Adrenal gland (tissue), 12 donors: Measurements from ENCODE around the gene CALML4. TPM values are rescaled to one million over a fixed set of nuclear protein-coding genes. Genes with fewer than 3 reads are reported as not detected.
A peak's percentile ranks its signal among the peaks of the same experiment; 100 is the strongest.

Source experiments
- DNase-seq, 7 donors: peaks; one replicate each; pipeline ENCODE4 v3.0.0-alpha.2; 2019 to 2020
- H3K27ac ChIP-seq, 5 donors: fragments of 200-600 bp; sonication (generic) in 4 of 5; 1 replicate in 3 of 5; 2 replicates in 2 of 5; pipeline versions ENCODE4 v1.5.1 to v1.8.0; 2016 to 2020; ENCODE audit warnings: mild to moderate bottlenecking in 1 of 5
- H3K27me3 ChIP-seq: fragments of 200-600 bp; 2 replicates; pipeline ENCODE4 v1.8.0; 2021
- H3K36me3 ChIP-seq, 2 donors: fragments of 200-600 bp; replicated peaks in 1 of 2; 1 replicate in 1 of 2; 2 replicates in 1 of 2; pipeline versions ENCODE4 v1.5.1 to v1.8.0; 2018 to 2022
- H3K4me1 ChIP-seq, 2 donors: fragments of 200-600 bp; replicated peaks in 1 of 2; 1 replicate in 1 of 2; 2 replicates in 1 of 2; pipeline versions ENCODE4 v1.5.1 to v1.8.0; 2018 to 2021
- H3K4me3 ChIP-seq, 4 donors: fragments of 200-600 bp; sonication (generic) in 3 of 4; one replicate each; pipeline ENCODE4 v1.5.1; 2016 to 2018
- H3K9me3 ChIP-seq, 3 donors: fragments of 200-600 bp; sonication (generic) in 1 of 3; replicated peaks in 1 of 3; 1 replicate in 2 of 3; 2 replicates in 1 of 3; pipeline versions ENCODE4 v1.5.1 to v1.8.0; 2016 to 2021
- CTCF ChIP-seq, 6 experiments: fragments of 450-650 bp in 4 of 6; fragments of 200-600 bp in 2 of 6; sonication (generic) in 1 of 6; IDR thresholded peaks; 1 replicate in 5 of 6; 2 replicates in 1 of 6; pipeline versions ENCODE4 v1.5.1 to v1.8.0; 2016 to 2021; ENCODE audit warnings: antibody characterized with exemption in 6 of 6, mild to moderate bottlenecking in 2 of 6, moderate library complexity in 1 of 6
- POLR2A ChIP-seq, 2 donors: fragments of 450-650 bp; IDR thresholded peaks; one replicate each; pipeline ENCODE4 v1.6.1; 2017; ENCODE audit warnings: antibody characterized with exemption in 2 of 2, mild to moderate bottlenecking in 2 of 2, moderate library complexity in 1 of 2
- WGBS, 4 donors: extraction: QIAGEN DNeasy Blood & Tissue Kit in 2 of 4; methylation state at CpG; one replicate each; pipeline versions ENCODE4 v1.1.5 to v1.1.7; 2013 to 2017; 5-methylcytosine and 5-hydroxymethylcytosine counted together
- intact Hi-C, 2 donors: fragments of 100-400 bp; cut with DNase I; formaldehyde crosslinking; loops; one replicate each; pipeline versions ENCODE4 v1.14.1 to v1.15.0; 2022 to 2023
- polyA plus RNA-seq, 3 donors: library from polyadenylated mRNA; stranded (reverse); fragments of 200-250 nt in 2 of 3; fragments of 350-450 nt in 1 of 3; fragmentation: Illumina TruSeq in 1 of 3; extraction: RNeasy Lipid Tissue Mini Kit (QIAGEN cat#74804) in 1 of 3; gene quantifications; one replicate each; pipeline ENCODE4 v1.2.3, GENCODE V29; 2013 to 2014
- total RNA-seq, 9 donors: library from RNA; depleted of rRNA in 4 of 9; stranded (reverse); fragments of >200 nt in 4 of 9; fragments of 120-200 nt in 1 of 9; fragmentation: NEBNext Ultra II Directional in 1 of 9; extraction: Animal tissue kit (Norgen Biotek cat#: 25700) in 1 of 9; gene quantifications; one replicate each; pipeline versions ENCODE4 v1.1.0 to v1.2.4, GENCODE V29; 2013 to 2023
- donor health status: healthy with polysubstance abuse.
- donor health status: Bipolar disorder and iron deficiency.
- donor health status: DM: yes; HTN: yes; CAD: no.
- donor health status: DM: no; HTN: no; CAD: no.
- donor health status: DM: no; HTN: no; CAD: no.
- donor health status: DM: yes; HTN: yes; CAD: no.

The CALML4 gene
- total and polyA plus RNA-seq, 12 donors = 3.3 to 25.1 (median 7.2) TPM

- TF ChIP-seq POLR2A (IDR thresholded peaks at IDR 0.05) (no peak), CTCF (IDR thresholded peaks at IDR 0.05) (no peak)
- peak overlapping the region; percentile 50 to 81 (median 74) for H3K27ac ChIP-seq
- H3K9me3 ChIP-seq = no peaks in the 10 kb centered on the region
- intact Hi-C loops = no loop called here
- H3K4me1 ChIP-seq = peaks cover 17 to 25% of the 10 kb centered on the region in 2 donors
- H3K27me3 ChIP-seq = no peaks in the 10 kb centered on the region
- peak in 3 of 7 donors; percentile 44 to 58 (median 55) for DNase-seq
- no peak overlapping the region for H3K4me3 ChIP-seq
- 56 to 82% (median 61%) methylated on average over 5 of the region's 5 CpGs for WGBS, 4 donors
- H3K36me3 ChIP-seq = peaks cover 0 to 21% of the 10 kb centered on the region in 2 donors
Measured at GRCh38 chr15:68186671-68187397, 18.3 kb downstream of the CALML4 start.

- Histone ChIP-seq H3K4me3 (no peak overlapping the region), H3K36me3 (peaks cover 0 to 32% of the 10 kb centered on the region in 2 donors), H3K27me3 (no peaks in the 10 kb centered on the region), H3K4me1 (peaks cover 17 to 25% of the 10 kb centered on the region in 2 donors), H3K27ac (peak overlapping the region in 1 of 5 donors; percentile 13), H3K9me3 (no peaks in the 10 kb centered on the region)
- 73 to 78% (median 74%) methylated on average over 5 of the region's 5 CpGs for WGBS, 4 donors
- TF ChIP-seq CTCF (IDR thresholded peaks at IDR 0.05) = no peak
- TF ChIP-seq POLR2A (IDR thresholded peaks at IDR 0.05) = no peak
- DNase-seq = no peak
- intact Hi-C loops = no loop called here
Measured at GRCh38 chr15:68184616-68185480, 20.3 kb downstream of the CALML4 start.

GRCh38 chr15:68183616-68184315, 21.4 kb downstream of the CALML4 start:
- 88 to 94% (median 91%) methylated on average over 5 of the region's 5 CpGs for WGBS, 4 donors
- Histone ChIP-seq H3K27me3 (no peaks in the 10 kb centered on the region), H3K4me1 (peaks cover 17 to 25% of the 10 kb centered on the region in 2 donors), H3K4me3 (no peak overlapping the region), H3K9me3 (no peaks in the 10 kb centered on the region), H3K27ac (peak overlapping the region in 1 of 5 donors; percentile 11), H3K36me3 (peaks cover 0 to 35% of the 10 kb centered on the region in 2 donors)
- no peak for DNase-seq
- TF ChIP-seq POLR2A (IDR thresholded peaks at IDR 0.05) (no peak), CTCF (IDR thresholded peaks at IDR 0.05) (no peak)
- intact Hi-C loops = no loop called here

- H3K27ac ChIP-seq = peak overlapping the region in 1 of 5 donors; percentile 31
- peaks cover 0 to 11% of the 10 kb centered on the region in 2 donors for H3K4me1 ChIP-seq
- TF ChIP-seq POLR2A (IDR thresholded peaks at IDR 0.05) (no peak), CTCF (IDR thresholded peaks at IDR 0.05) (no peak)
- intact Hi-C loops = no loop called here
- no peaks in the 10 kb centered on the region for H3K27me3 ChIP-seq
- DNase-seq = no peak
- no peaks in the 10 kb centered on the region for H3K9me3 ChIP-seq
- peaks cover 0 to 47% of the 10 kb centered on the region in 2 donors for H3K36me3 ChIP-seq
- H3K4me3 ChIP-seq = no peak overlapping the region
Measured at GRCh38 chr15:68177742-68178141, 27.4 kb downstream of the CALML4 start.
